Activated CD8-positive, alpha-beta T cell treated with anti-CD3 and anti-CD28 coated beads for 36 hours (primary cell): Measurements from ENCODE around the gene TRABD2B. TPM values are rescaled to one million over a fixed set of nuclear protein-coding genes. Genes with fewer than 3 reads are reported as not detected.
A peak's percentile ranks its signal among the peaks of the same experiment; 100 is the strongest.

ENCODE experiments used
- ATAC-seq: fragments of 200-7000 bp; cut with Tn5 transposase; one replicate; pipeline ENCODE4 v1.10.0; 2021; ENCODE audit warnings: mild to moderate bottlenecking, moderate library complexity
- CTCF ChIA-PET: fragments of 350-600 bp; sonication (Branson Sonifier 250); formaldehyde crosslinking; loops from one replicate; lab custom pipeline; 2021; ENCODE audit warnings: antibody characterized with exemption; lab: Charles Lee
- POLR2A ChIA-PET: fragments of 350-600 bp; sonication (Branson Sonifier 250); formaldehyde crosslinking; loops from one replicate; lab custom pipeline; 2021; ENCODE audit warnings: antibody characterized with exemption; lab: Charles Lee
- DNase-seq: peaks from one replicate; pipeline ENCODE4 v3.0.0-alpha.2; 2020
- H3K27ac Mint-ChIP-seq: one replicate; pipeline ENCODE4 v1.8.0; 2021; ENCODE audit warnings: mild to moderate bottlenecking, mixed read lengths
- H3K27me3 Mint-ChIP-seq: one replicate; pipeline ENCODE4 v1.8.0; 2021; ENCODE audit warnings: mixed read lengths
- H3K36me3 Mint-ChIP-seq: one replicate; pipeline ENCODE4 v1.8.0; 2021; ENCODE audit warnings: low read depth, mixed read lengths
- H3K4me1 Mint-ChIP-seq: one replicate; pipeline ENCODE4 v1.8.0; 2021; ENCODE audit warnings: low read depth, mixed read lengths
- H3K4me3 Mint-ChIP-seq: one replicate; pipeline ENCODE4 v1.8.0; 2021; ENCODE audit warnings: mild to moderate bottlenecking, moderate library complexity, mixed read lengths
- H3K9me3 Mint-ChIP-seq: one replicate; pipeline ENCODE4 v1.8.0; 2021; ENCODE audit warnings: mixed read lengths
- intact Hi-C: fragments of 100-400 bp; cut with micrococcal nuclease; formaldehyde crosslinking; loops from one replicate; pipeline ENCODE4 v1.10.0; 2022
- total RNA-seq, 2 experiments: library from RNA; stranded (reverse); gene quantifications; one replicate each; pipeline ENCODE4 v1.2.3, GENCODE V29; 2021
- TF ChIP-seq, protein P1 (sequence below): fragments of 200-600 bp; IDR thresholded peaks from one replicate; pipeline ENCODE4 v1.8.0; 2022; ENCODE audit warnings: antibody characterized with exemption, mild to moderate bottlenecking

TRABD2B gene
- total RNA-seq, 2 experiments from 2014 or later, result not detected

DNA sequence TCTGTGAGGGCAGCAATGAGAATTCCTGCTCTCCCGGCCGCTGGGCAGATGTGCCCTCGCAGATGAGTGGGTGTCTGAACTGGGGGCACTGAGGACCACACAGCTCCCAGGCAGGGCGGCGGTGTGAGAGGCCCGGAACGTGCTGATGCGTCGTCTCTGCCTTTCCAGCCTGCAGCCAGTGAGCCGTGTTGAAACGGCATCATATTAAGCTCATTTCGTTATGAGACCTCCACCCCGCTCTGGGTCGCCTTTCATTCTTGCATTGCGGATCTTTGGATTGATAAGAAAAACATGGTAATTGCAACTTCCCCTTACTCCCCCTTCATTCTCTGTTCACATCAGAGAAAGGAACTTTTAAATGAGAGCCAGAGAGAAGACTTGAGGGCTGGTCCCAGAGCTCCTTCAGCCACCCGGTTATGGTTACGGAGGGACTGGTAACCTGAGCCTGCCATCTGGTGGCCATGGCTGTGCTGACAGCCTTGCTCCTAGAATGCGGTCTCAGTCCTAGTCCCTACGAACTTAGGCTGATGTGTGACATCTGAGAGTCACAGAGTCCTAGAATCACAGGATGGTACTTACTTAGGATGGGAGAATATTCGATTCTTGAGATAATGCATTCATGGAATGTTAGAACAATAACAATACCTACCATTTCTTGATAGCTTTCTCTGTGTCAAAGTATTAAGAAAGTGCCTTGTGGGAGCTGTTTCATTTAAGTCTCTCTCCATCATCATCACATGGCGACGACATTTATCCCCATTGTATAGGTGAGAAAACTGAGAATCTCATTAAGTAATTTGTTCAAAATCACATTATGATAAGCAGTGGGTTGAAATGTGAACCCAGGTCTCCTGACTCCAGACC is 271.0 kb downstream of the TRABD2B start:
- peaks cover 34% of the 10 kb centered on the region for H3K27me3 Mint-ChIP-seq

DNA sequence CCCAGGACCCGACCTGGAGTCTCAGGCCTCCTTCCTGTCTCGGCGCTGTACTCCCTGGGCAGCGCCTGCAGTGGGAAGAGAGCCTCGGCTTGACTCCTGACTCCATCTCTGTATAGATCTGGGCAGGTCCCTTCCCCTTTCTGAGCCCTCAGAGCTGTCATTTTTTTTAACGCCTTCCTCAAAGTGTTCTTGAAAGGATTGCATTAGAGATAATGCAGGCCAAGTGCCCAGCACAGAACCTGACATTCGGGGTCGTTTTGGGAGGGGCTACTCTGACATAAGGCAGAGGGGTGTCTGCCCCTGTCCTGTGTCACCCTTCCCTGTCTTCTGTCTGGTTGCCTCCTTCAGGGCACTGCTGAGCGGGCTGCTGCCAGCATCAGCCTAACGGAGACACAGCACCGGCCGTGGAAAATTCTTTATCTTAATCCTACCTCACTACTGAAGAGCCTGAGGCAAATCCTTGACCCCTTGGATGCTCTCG is 271.6 kb downstream of the TRABD2B start:
- peaks cover 34% of the 10 kb centered on the region for H3K27me3 Mint-ChIP-seq
- no peak overlapping the region for H3K27ac Mint-ChIP-seq
- no peak for DNase-seq
- ChIA-PET POLR2A (interaction anchor here (1.0 kb wide), 2 partner anchors 95 to 549 kb away, joined by 3 read pairs; no protein-coding TSS in a partner anchor), CTCF (interaction anchor here (0.6 to 3.6 kb wide), 46 partner anchors 9 to 1197 kb away, joined by 3 to 47 read pairs (median 4); partner anchors contain the start of genes CMPK1 and FOXD2)
- no peak for ATAC-seq
- no peak overlapping the region for H3K4me3 Mint-ChIP-seq
- peaks cover 6% of the 10 kb centered on the region for H3K4me1 Mint-ChIP-seq
- intact Hi-C loops, result loop anchor here (5.0 kb wide), 1 partner anchor 293 kb away; no protein-coding TSS in a partner anchor
- no peaks in the 10 kb centered on the region for H3K36me3 Mint-ChIP-seq
- H3K9me3 Mint-ChIP-seq, result no peaks in the 10 kb centered on the region
- TF ChIP-seq, protein P1, sequence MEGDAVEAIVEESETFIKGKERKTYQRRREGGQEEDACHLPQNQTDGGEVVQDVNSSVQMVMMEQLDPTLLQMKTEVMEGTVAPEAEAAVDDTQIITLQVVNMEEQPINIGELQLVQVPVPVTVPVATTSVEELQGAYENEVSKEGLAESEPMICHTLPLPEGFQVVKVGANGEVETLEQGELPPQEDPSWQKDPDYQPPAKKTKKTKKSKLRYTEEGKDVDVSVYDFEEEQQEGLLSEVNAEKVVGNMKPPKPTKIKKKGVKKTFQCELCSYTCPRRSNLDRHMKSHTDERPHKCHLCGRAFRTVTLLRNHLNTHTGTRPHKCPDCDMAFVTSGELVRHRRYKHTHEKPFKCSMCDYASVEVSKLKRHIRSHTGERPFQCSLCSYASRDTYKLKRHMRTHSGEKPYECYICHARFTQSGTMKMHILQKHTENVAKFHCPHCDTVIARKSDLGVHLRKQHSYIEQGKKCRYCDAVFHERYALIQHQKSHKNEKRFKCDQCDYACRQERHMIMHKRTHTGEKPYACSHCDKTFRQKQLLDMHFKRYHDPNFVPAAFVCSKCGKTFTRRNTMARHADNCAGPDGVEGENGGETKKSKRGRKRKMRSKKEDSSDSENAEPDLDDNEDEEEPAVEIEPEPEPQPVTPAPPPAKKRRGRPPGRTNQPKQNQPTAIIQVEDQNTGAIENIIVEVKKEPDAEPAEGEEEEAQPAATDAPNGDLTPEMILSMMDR, result no peak

More for the DNA sequence above, 271.0 kb downstream of the TRABD2B start:
- POLR2A ChIA-PET, result interaction anchor here (1.0 kb wide), 2 partner anchors 95 to 550 kb away, joined by 3 read pairs; no protein-coding TSS in a partner anchor
- Mint-ChIP-seq H3K4me3 (peak overlapping the region; percentile 4), H3K9me3 (no peaks in the 10 kb centered on the region), H3K27ac (no peak overlapping the region), H3K4me1 (peaks cover 6% of the 10 kb centered on the region), H3K36me3 (no peaks in the 10 kb centered on the region)
- CTCF ChIA-PET, result interaction anchor here (0.6 to 3.6 kb wide), 47 partner anchors 9 to 1198 kb away, joined by 3 to 47 read pairs (median 4); partner anchors contain the start of genes CMPK1 and FOXD2
- TF ChIP-seq, protein P1, result peak; percentile 68
- DNase-seq, result peak; percentile 82
- intact Hi-C loops, result loop anchor here (5.0 kb wide), 1 partner anchor 294 kb away; no protein-coding TSS in a partner anchor
- peak; percentile 94 for ATAC-seq

DNA sequence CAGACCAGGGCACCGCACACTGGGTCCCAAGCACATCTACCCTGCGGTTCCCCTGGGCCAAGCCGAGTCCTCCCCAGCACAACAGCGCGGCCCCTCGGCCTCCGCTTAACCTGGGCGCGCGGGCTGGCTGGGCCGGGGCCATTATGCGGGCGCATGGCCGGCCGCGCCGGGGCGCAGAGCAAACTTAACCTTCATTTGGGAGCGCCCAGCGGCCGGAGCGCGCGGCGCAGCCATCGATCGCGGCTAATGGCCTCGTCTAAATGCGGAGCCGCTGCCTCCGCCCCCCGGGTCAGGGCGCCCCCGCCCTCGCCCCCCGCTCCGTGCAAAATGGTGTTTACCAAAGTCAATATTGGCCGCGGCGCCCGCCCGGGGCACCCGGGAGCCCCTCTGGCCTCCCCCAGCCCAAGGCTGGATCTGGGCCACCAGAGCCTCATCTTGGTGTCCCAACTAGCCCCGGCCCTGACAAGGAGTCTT is 272.1 kb downstream of the TRABD2B start:
- TF ChIP-seq, protein P1, result no peak
- Mint-ChIP-seq H3K36me3 (no peaks in the 10 kb centered on the region), H3K27ac (no peak overlapping the region), H3K27me3 (peaks cover 34% of the 10 kb centered on the region), H3K4me1 (peaks cover 6% of the 10 kb centered on the region), H3K4me3 (no peak overlapping the region), H3K9me3 (no peaks in the 10 kb centered on the region)
- intact Hi-C loops, result loop anchor here (5.0 kb wide), 1 partner anchor 293 kb away; no protein-coding TSS in a partner anchor
- ChIA-PET POLR2A (no interaction called here), CTCF (interaction anchor here (1.3 to 3.1 kb wide), 6 partner anchors 15 to 338 kb away, joined by 3 to 29 read pairs (median 14); no protein-coding TSS in a partner anchor)
- DNase-seq (no peak), ATAC-seq (no peak)

DNA sequence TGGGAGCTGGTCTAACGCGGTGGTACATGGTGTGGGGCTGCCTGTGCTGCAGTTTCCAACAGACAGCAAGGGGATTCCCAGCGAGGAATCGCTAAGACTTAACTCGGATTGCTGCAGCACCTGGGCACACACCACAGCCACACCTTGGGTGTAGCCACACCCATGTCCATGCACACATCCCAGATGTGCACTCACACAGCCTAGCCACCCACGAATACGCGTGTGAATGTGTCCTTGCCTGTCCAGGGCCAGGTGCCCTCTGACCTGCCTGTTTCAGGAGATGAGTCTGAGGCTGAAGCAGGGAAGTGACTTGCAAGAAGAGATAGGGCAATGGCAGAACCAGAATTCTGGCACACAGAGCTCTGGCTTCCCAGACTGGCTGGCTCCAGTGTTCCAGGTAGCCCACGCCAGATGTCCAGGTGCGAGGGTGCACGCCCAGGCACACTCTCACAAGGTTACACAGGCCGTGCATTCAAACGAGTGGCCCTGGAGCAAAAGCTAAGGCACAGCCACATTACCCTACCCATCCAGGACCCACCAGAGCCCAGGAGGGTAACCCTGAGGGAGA is 272.7 kb downstream of the TRABD2B start:
- Mint-ChIP-seq H3K4me3 (no peak overlapping the region), H3K9me3 (no peaks in the 10 kb centered on the region), H3K27ac (no peak overlapping the region), H3K4me1 (peaks cover 6% of the 10 kb centered on the region), H3K27me3 (peaks cover 37% of the 10 kb centered on the region), H3K36me3 (no peaks in the 10 kb centered on the region)
- no peak for DNase-seq
- intact Hi-C loops, result no loop called here
- ChIA-PET CTCF (interaction anchor here (3.1 kb wide), 1 partner anchor 335 kb away, joined by 23 read pairs; no protein-coding TSS in a partner anchor), POLR2A (no interaction called here)
- TF ChIP-seq, protein P1, result no peak
- ATAC-seq, result no peak
